ENCODE results near the gene CCHCR1.

Gene CCHCR1

DNA sequence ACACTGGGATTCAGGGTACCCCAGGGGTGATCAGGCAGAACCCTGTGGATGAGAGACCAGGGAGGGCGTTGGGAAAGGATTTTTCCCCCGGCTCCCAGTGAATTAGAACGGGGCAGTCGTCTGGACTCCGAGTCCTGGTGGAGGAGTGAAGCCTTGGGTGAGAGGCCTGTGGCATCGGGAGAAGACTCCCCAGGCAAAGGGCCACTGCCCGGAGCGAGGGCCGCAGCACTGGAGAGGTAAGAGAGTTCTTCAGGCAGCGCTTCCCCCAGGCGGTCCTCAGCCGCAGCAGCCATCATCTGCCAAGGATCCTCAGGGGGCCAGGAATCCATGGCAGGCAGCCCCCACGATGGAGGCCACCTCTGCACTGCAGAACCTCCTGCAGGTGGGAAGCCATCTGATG is 45.9 kb downstream of the CCHCR1 start:
- no peak for TF ChIP-seq CTCF (IDR thresholded peaks at IDR 0.05; ENCODE audit: low read depth, low read length)
- DNase-seq (ENCODE audit: low read depth in 2 of 2) = no peak
- H3K4me3 ChIP-seq (replicated peaks in 1 of 2; ENCODE audit: low read depth in 2 of 2, low read length in 2 of 2) = no peak overlapping the region

GRCh38 chr6:31110825-31111582 is 46.6 kb downstream of the CCHCR1 start:
- H3K4me3 ChIP-seq (replicated peaks in 1 of 2; ENCODE audit: low read depth in 2 of 2, low read length in 2 of 2) = no peak overlapping the region
- TF ChIP-seq CTCF (IDR thresholded peaks at IDR 0.05; ENCODE audit: low read depth, low read length) = no peak
- DNase-seq (ENCODE audit: low read depth in 2 of 2) = no peak

DNA sequence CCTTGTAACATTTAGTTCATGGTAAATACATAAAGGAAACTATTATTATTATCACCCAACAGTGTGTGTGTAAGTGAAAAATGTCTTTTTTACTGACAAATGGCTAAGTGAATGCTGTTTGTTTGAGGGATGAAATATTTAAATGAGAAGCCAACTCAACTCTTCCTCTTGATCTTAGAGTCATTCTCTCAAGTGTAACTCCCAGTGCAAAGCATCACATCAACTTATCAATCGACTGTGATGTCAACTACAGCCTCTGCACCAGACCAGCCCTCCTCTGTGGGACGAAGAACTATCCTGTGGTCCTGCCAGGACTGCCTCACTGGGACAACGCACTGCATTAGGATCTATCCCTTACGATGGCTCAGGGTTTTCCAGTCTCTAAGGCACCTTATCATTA is 50.5 kb downstream of the CCHCR1 start:
- DNase-seq (ENCODE audit: low read depth in 2 of 2) = no peak
- no peak for TF ChIP-seq CTCF (IDR thresholded peaks at IDR 0.05; ENCODE audit: low read depth, low read length)
- no peak overlapping the region for H3K4me3 ChIP-seq (replicated peaks in 1 of 2; ENCODE audit: low read depth in 2 of 2, low read length in 2 of 2)

GRCh38 chr6:31103136-31103535 is 54.5 kb downstream of the CCHCR1 start:
- DNase-seq (ENCODE audit: low read depth in 2 of 2) = no peak
- no peak for TF ChIP-seq CTCF (IDR thresholded peaks at IDR 0.05; ENCODE audit: low read depth, low read length)
- H3K4me3 ChIP-seq (replicated peaks in 1 of 2; ENCODE audit: low read depth in 2 of 2, low read length in 2 of 2) = no peak overlapping the region

DNA sequence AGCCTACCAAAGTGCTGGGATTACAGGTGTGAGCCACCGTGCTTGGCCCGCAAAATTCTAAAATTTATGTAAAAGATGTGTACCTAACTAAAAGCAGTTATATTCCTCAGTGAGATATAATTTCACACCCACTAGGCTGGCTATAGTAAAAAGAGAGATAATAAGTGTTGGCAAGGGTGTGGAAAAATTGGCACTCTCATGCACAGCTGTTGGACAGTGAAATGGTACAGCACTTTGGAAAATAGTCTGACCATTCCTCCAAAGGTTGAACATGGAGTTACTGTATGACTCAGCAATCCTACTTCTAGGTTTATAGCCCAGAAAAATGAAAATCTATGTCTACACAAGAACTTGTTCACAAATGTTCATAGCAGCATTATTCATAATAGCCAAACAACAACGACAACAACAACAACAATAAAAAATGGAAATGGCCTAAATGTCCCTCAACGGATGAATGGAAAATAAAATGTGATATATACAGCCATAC is 59.1 kb downstream of the CCHCR1 start:
- TF ChIP-seq CTCF (IDR thresholded peaks at IDR 0.05; ENCODE audit: low read depth, low read length) = no peak
- no peak for DNase-seq (ENCODE audit: low read depth in 2 of 2)

DNA sequence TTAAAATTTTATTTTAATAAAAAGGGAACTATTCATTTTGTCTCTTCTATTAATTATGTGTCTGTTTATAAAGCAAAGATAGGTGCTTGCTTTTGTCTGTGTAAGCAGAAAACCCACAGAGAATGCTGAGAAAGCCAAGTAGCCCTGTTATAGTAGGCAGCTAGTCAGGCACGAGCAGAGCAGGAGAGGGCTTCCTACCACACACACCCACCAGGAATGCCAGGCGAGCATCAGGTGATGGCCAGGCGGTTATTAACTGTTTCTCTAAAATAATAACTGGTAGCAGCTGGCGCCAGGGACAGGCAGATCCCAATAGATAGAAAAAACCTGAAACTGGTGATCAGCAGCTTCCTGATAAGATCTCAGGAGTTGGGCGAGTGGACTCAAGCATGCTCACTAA is 60.9 kb downstream of the CCHCR1 start:
- H3K4me3 ChIP-seq (replicated peaks in 1 of 2; ENCODE audit: low read depth in 2 of 2, low read length in 2 of 2) = no peak overlapping the region
- TF ChIP-seq CTCF (IDR thresholded peaks at IDR 0.05; ENCODE audit: low read depth, low read length) = no peak
- DNase-seq (ENCODE audit: low read depth in 2 of 2) = no peak

More for the DNA sequence above, 59.1 kb downstream of the CCHCR1 start:
- H3K4me3 ChIP-seq (replicated peaks in 1 of 2; ENCODE audit: low read depth in 2 of 2, low read length in 2 of 2) = no peak overlapping the region

- no peak for TF ChIP-seq CTCF (IDR thresholded peaks at IDR 0.05; ENCODE audit: low read depth, low read length)
- no peak overlapping the region for H3K4me3 ChIP-seq (replicated peaks in 1 of 2; ENCODE audit: low read depth in 2 of 2, low read length in 2 of 2)
- DNase-seq (ENCODE audit: low read depth in 2 of 2) = no peak
Measured at GRCh38 chr6:31096215-31096614, 61.4 kb downstream of the CCHCR1 start.
